Gastroesophageal sphincter (tissue), 4 donors: Measurements from ENCODE around the gene CHST11. TPM values are rescaled to one million over a fixed set of nuclear protein-coding genes. Genes with fewer than 3 reads are reported as not detected.

Experiments used
- ATAC-seq: fragments of 150-250 bp; one replicate; pipeline ENCODE4 v1.9.1; 2016; ENCODE audit warnings: mild to moderate bottlenecking, moderate library complexity
- H3K27ac ChIP-seq, 4 donors: fragments of 200-600 bp; sonication (generic) in 3 of 4; 1 replicate in 3 of 4; 2 replicates in 1 of 4; pipeline ENCODE4 v1.5.1; 2016 to 2019
- H3K27me3 ChIP-seq: fragments of 200-600 bp; sonication (generic); one replicate; pipeline ENCODE4 v1.5.1; 2019
- H3K36me3 ChIP-seq, 2 donors: fragments of 200-600 bp; sonication (generic); one replicate each; pipeline ENCODE4 v1.5.1; 2019; ENCODE audit warnings: control low read depth in 1 of 2
- H3K4me1 ChIP-seq, 3 donors: fragments of 200-600 bp; sonication (generic); 1 replicate in 2 of 3; 2 replicates in 1 of 3; pipeline ENCODE4 v1.5.1; 2016 to 2019; ENCODE audit warnings: control low read depth in 2 of 3
- H3K4me3 ChIP-seq, 2 donors: fragments of 200-600 bp; sonication (generic); one replicate each; pipeline ENCODE4 v1.5.1; 2019; ENCODE audit warnings: mild to moderate bottlenecking in 1 of 2, moderate library complexity in 1 of 2
- H3K9me3 ChIP-seq, 3 donors: fragments of 200-600 bp; sonication (generic); one replicate each; pipeline ENCODE4 v1.5.1; 2017 to 2019; ENCODE audit warnings: control low read depth in 2 of 3
- CTCF ChIP-seq, 4 experiments: fragments of 200-600 bp in 2 of 4; fragments of 450-650 bp in 2 of 4; sonication (generic) in 1 of 4; IDR thresholded peaks; one replicate each; pipeline ENCODE4 v1.5.1; 2017 to 2019; ENCODE audit warnings: antibody characterized with exemption in 4 of 4, mild to moderate bottlenecking in 2 of 4, moderate library complexity in 2 of 4
- EP300 ChIP-seq: sonication (generic); formaldehyde crosslinking; IDR thresholded peaks from one replicate; pipeline ENCODE4 v1.6.1; 2017; ENCODE audit warnings: antibody characterized with exemption, mild to moderate bottlenecking
- POLR2A ChIP-seq, 2 donors: fragments of 450-650 bp; IDR thresholded peaks; one replicate each; pipeline ENCODE4 v1.6.1; 2017; ENCODE audit warnings: antibody characterized with exemption in 2 of 2, mild to moderate bottlenecking in 2 of 2, moderate library complexity in 1 of 2
- POLR2AphosphoS5 ChIP-seq: sonication (generic); formaldehyde crosslinking; IDR thresholded peaks from one replicate; pipeline ENCODE4 v1.6.1; 2017; ENCODE audit warnings: antibody characterized with exemption
- WGBS, 2 donors: methylation state at CpG; one replicate each; pipeline ENCODE4 v1.1.5; 2018; ENCODE audit warnings: low coverage in 1 of 2; 5-methylcytosine and 5-hydroxymethylcytosine counted together
- total RNA-seq, 4 donors: library from RNA; depleted of rRNA; stranded (reverse); fragments of >200 nt; gene quantifications; one replicate each; pipeline ENCODE4 v1.1.0, GENCODE V29; 2016

CHST11 gene
- total RNA-seq, 4 donors from 2014 or later = 4.3 to 15.6 (median 11.0) TPM

- H3K36me3 ChIP-seq = no peaks in the 10 kb centered on the region
- 70 to 87% methylated on average over 5 of the region's 5 CpGs for WGBS, 2 donors
- H3K9me3 ChIP-seq = no peaks in the 10 kb centered on the region
- TF ChIP-seq POLR2A (IDR thresholded peaks at IDR 0.05) (no peak), POLR2AphosphoS5 (no peak), CTCF (IDR thresholded peaks at IDR 0.05) (no peak), EP300 (no peak)
- H3K27ac ChIP-seq = no peak overlapping the region
- H3K4me1 ChIP-seq = no peaks in the 10 kb centered on the region
- ATAC-seq = no peak
- H3K4me3 ChIP-seq = no peak overlapping the region
- no peaks in the 10 kb centered on the region for H3K27me3 ChIP-seq
These were observed 169.5 kb downstream of the CHST11 start for GRCh38 chr12:104626069-104626837.

GRCh38 chr12:104627231-104627989, 170.7 kb downstream of the CHST11 start:
- Histone ChIP-seq H3K9me3 (no peaks in the 10 kb centered on the region), H3K36me3 (no peaks in the 10 kb centered on the region), H3K27ac (no peak overlapping the region), H3K4me3 (no peak overlapping the region), H3K27me3 (no peaks in the 10 kb centered on the region), H3K4me1 (peaks cover 0 to under 1% (median 0%) of the 10 kb centered on the region in 3 donors)
- no peak for ATAC-seq
- TF ChIP-seq POLR2A (IDR thresholded peaks at IDR 0.05) (no peak), POLR2AphosphoS5 (no peak), CTCF (IDR thresholded peaks at IDR 0.05) (no peak)
- 90 to 94% methylated on average over 2 to 7 of the region's 7 CpGs for WGBS, 2 donors

- H3K27me3 ChIP-seq = no peaks in the 10 kb centered on the region
- no peak overlapping the region for H3K27ac ChIP-seq
- peaks cover 0 to 6% (median 0%) of the 10 kb centered on the region in 3 donors for H3K4me1 ChIP-seq
- no peak for ATAC-seq
- H3K4me3 ChIP-seq = no peak overlapping the region
- 63 to 80% methylated on average over 11 to 16 of the region's 16 CpGs for WGBS, 2 donors
- TF ChIP-seq POLR2AphosphoS5 (no peak), CTCF (IDR thresholded peaks at IDR 0.05) (no peak), EP300 (no peak), POLR2A (IDR thresholded peaks at IDR 0.05) (no peak)
- H3K36me3 ChIP-seq = no peaks in the 10 kb centered on the region
- H3K9me3 ChIP-seq = no peaks in the 10 kb centered on the region
These were observed 171.5 kb downstream of the CHST11 start for GRCh38 chr12:104627990-104628830.

- ATAC-seq = no peak
- no peak for TF ChIP-seq CTCF (IDR thresholded peaks at IDR 0.05)
- TF ChIP-seq POLR2A (IDR thresholded peaks at IDR 0.05) = no peak
- TF ChIP-seq POLR2AphosphoS5 = no peak
- no peak for TF ChIP-seq EP300
These were observed 172.0 kb downstream of the CHST11 start for GRCh38 chr12:104628831-104629135.

More at GRCh38 chr12:104628831-104629135, 172.0 kb downstream of the CHST11 start:
- no peaks in the 10 kb centered on the region for H3K36me3 ChIP-seq
- H3K9me3 ChIP-seq = no peaks in the 10 kb centered on the region
- no peak overlapping the region for H3K27ac ChIP-seq
- WGBS, 2 donors = 73 to 88% methylated on average over 1 to 3 of the region's 3 CpGs
- no peaks in the 10 kb centered on the region for H3K27me3 ChIP-seq
- no peak overlapping the region for H3K4me3 ChIP-seq
- H3K4me1 ChIP-seq = peaks cover 0 to 6% (median 0%) of the 10 kb centered on the region in 3 donors
